Neural crest cell (in vitro differentiated cells): Measurements from ENCODE around the gene KIAA1217. TPM values are rescaled to one million over a fixed set of nuclear protein-coding genes. Genes with fewer than 3 reads are reported as not detected.

Source experiments
- DNase-seq: peaks from one replicate; pipeline ENCODE4 v3.0.0; 2021; ENCODE audit warnings: low read depth, mixed read lengths, low spot score
- H3K27ac Mint-ChIP-seq: one replicate; pipeline ENCODE4 v1.8.0; 2021; ENCODE audit warnings: mild to moderate bottlenecking, mixed read lengths; ENCODE audit not compliant: unreplicated experiment
- H3K27me3 Mint-ChIP-seq: 2 replicates; pipeline ENCODE4 v1.8.0; 2021; ENCODE audit warnings: low read depth, mild to moderate bottlenecking, mixed read lengths
- H3K36me3 Mint-ChIP-seq: 2 replicates; pipeline ENCODE4 v1.8.0; 2021; ENCODE audit warnings: low read depth, mild to moderate bottlenecking, mixed read lengths
- H3K4me1 Mint-ChIP-seq: 2 replicates; pipeline ENCODE4 v1.8.0; 2021; ENCODE audit warnings: mixed read lengths
- H3K4me3 Mint-ChIP-seq: one replicate; pipeline ENCODE4 v1.8.0; 2021; ENCODE audit warnings: mild to moderate bottlenecking, mixed read lengths
- H3K9me3 Mint-ChIP-seq: 2 replicates; pipeline ENCODE4 v1.8.0; 2021; ENCODE audit warnings: mixed read lengths
- CTCF ChIP-seq: fragments of 200-600 bp; sonication (generic); conservative IDR thresholded peaks from 2 replicates; pipeline ENCODE4 v1.5.0; 2021; ENCODE audit warnings: antibody characterized with exemption, mild to moderate bottlenecking
- total RNA-seq: library from RNA; stranded (reverse); gene quantifications from 2 replicates; pipeline ENCODE4 v1.2.1, GENCODE V29; 2021

Gene KIAA1217
- total RNA-seq, 1 donor from 2014 or later = 10.5 TPM

DNA sequence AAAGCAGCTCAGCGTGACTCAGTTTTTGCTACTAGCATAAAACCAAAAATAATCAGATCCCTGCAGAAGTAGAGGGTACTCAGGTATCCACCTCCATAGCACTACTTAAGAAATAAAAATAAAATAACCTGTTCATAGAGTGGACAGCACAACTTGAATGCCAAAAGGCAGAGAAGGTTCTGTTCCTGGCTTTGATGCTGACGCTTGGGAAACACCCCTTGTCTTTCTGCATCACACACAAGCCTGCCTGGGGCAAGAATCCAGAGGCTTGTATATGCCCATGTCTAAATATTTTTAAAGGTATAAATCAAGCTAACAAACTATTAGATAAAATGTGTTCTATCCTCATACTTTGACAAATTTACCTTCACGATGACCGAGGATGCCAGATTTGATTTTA lies 207.3 kb downstream of the KIAA1217 start:
- no peaks in the 10 kb centered on the region for H3K36me3 Mint-ChIP-seq
- no peaks in the 10 kb centered on the region for H3K9me3 Mint-ChIP-seq
- no peak overlapping the region for H3K4me3 Mint-ChIP-seq
- DNase-seq = no peak
- TF ChIP-seq CTCF = no peak
- no peaks in the 10 kb centered on the region for H3K4me1 Mint-ChIP-seq
- H3K27ac Mint-ChIP-seq = no peak overlapping the region
- no peaks in the 10 kb centered on the region for H3K27me3 Mint-ChIP-seq

DNA sequence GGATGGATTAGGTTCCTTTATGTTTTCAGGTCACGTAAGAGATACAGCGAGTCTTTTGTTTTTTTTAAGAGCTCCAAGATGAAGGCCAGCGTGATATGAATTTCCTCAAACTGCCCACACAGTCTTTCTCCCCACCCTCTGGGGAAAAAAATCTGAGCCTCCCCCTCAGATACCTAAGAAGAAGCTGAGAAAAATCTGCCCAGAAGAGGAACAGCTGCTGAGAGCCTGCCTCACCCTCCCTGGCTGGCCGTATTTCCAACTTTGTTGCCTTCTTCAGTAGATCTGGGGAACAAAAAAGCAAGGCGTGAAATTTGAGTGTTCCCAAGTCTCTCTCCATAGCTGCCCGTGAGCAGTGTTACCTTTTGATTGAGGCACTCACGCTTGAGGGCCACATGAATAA lies 208.1 kb downstream of the KIAA1217 start:
- Mint-ChIP-seq H3K4me1 (no peaks in the 10 kb centered on the region), H3K27me3 (no peaks in the 10 kb centered on the region), H3K4me3 (no peak overlapping the region), H3K36me3 (no peaks in the 10 kb centered on the region), H3K9me3 (no peaks in the 10 kb centered on the region), H3K27ac (no peak overlapping the region)
- no peak for DNase-seq
- TF ChIP-seq CTCF = no peak

DNA sequence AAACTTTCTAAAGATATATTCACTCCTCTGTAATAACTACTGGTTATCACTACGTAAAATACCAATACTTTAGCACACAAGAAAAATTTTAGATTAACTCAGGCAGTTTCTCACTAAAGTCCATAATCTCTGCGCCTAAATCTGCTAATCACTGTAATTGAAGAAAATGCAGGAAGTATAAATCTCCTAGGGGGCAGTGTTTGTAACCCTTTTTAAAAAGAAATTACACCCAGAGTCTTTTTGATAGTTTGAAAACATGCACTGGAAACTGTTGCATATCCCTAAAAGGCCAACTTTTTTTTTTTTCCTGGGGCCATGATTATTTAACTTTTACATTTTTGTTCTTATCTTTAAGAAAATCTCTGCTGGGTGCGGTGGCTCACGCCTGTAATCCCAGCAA lies 209.6 kb downstream of the KIAA1217 start:
- Mint-ChIP-seq H3K9me3 (no peaks in the 10 kb centered on the region), H3K27me3 (no peaks in the 10 kb centered on the region), H3K4me1 (no peaks in the 10 kb centered on the region), H3K4me3 (no peak overlapping the region), H3K27ac (no peak overlapping the region), H3K36me3 (no peaks in the 10 kb centered on the region)
- DNase-seq = no peak
- TF ChIP-seq CTCF = peak; percentile 24

GRCh38 chr10:24419066-24419465 lies 210.1 kb downstream of the KIAA1217 start:
- Mint-ChIP-seq H3K4me1 (no peaks in the 10 kb centered on the region), H3K4me3 (no peak overlapping the region), H3K9me3 (no peaks in the 10 kb centered on the region), H3K27ac (no peak overlapping the region), H3K36me3 (no peaks in the 10 kb centered on the region), H3K27me3 (no peaks in the 10 kb centered on the region)
- TF ChIP-seq CTCF = no peak
- no peak for DNase-seq

- no peak for TF ChIP-seq CTCF
- H3K9me3 Mint-ChIP-seq = no peaks in the 10 kb centered on the region
- H3K4me3 Mint-ChIP-seq = no peak overlapping the region
- H3K27ac Mint-ChIP-seq = no peak overlapping the region
- H3K36me3 Mint-ChIP-seq = no peaks in the 10 kb centered on the region
- H3K27me3 Mint-ChIP-seq = no peaks in the 10 kb centered on the region
- no peak for DNase-seq
- no peaks in the 10 kb centered on the region for H3K4me1 Mint-ChIP-seq
Measured at GRCh38 chr10:24425151-24425550, 216.2 kb downstream of the KIAA1217 start.
